Ovary (tissue), 3 donors: ENCODE data around the gene SESTD1.

Source experiments
- EP300 ChIP-seq: sonication (generic); formaldehyde crosslinking; IDR thresholded peaks from one replicate; pipeline ENCODE4 v1.6.1; 2017; ENCODE audit warnings: antibody characterized with exemption
- POLR2A ChIP-seq: fragments of 450-650 bp; IDR thresholded peaks from one replicate; pipeline ENCODE4 v1.6.1; 2017; ENCODE audit warnings: antibody characterized with exemption, mild to moderate bottlenecking, moderate library complexity
- TF ChIP-seq, protein P1 (sequence below), 3 donors: fragments of 450-650 bp in 2 of 3; fragments of 200-600 bp in 1 of 3; IDR thresholded peaks; one replicate each; pipeline versions ENCODE4 v1.5.1 to v1.8.0; 2016 to 2022; ENCODE audit warnings: antibody characterized with exemption in 3 of 3, mild to moderate bottlenecking in 1 of 3
- donor health status: DM: no; HTN: no; CAD: no.

DNA sequence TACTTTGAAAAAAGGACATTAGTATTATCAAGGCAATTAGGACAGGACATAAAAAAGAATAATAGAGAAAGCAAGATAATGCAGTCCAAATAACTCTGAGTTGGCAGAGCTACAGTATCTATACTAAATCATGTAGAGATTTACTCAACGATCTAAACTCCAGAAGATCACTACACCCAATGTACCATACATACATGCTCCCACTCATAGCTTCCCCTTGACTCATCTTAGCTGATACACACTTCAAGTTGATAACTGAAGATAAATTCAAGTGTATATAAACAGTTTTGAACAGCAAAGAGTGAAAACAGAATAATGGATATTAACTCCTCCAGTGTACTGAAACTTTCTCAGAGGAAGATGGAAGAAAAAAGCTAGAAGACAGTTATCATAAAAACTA is 78.5 kb downstream of the SESTD1 start:
- TF ChIP-seq, protein P1, sequence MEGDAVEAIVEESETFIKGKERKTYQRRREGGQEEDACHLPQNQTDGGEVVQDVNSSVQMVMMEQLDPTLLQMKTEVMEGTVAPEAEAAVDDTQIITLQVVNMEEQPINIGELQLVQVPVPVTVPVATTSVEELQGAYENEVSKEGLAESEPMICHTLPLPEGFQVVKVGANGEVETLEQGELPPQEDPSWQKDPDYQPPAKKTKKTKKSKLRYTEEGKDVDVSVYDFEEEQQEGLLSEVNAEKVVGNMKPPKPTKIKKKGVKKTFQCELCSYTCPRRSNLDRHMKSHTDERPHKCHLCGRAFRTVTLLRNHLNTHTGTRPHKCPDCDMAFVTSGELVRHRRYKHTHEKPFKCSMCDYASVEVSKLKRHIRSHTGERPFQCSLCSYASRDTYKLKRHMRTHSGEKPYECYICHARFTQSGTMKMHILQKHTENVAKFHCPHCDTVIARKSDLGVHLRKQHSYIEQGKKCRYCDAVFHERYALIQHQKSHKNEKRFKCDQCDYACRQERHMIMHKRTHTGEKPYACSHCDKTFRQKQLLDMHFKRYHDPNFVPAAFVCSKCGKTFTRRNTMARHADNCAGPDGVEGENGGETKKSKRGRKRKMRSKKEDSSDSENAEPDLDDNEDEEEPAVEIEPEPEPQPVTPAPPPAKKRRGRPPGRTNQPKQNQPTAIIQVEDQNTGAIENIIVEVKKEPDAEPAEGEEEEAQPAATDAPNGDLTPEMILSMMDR (IDR thresholded peaks at IDR 0.05), result no peak
- TF ChIP-seq POLR2A (no peak), EP300 (no peak)
